Omental fat pad (tissue), 4 donors: ENCODE measurements around the gene GCK. TPM values are rescaled to one million over a fixed set of nuclear protein-coding genes. Genes with fewer than 3 reads are reported as not detected.

ENCODE experiments used
- ATAC-seq: fragments of 150-250 bp; one replicate; pipeline ENCODE4 v1.9.1; 2016; ENCODE audit warnings: mild to moderate bottlenecking, moderate library complexity; ENCODE audit not compliant: low FRiP score
- DNase-seq: peaks from one replicate; pipeline ENCODE4 v3.0.0-alpha.2; 2019; ENCODE audit warnings: low spot score
- total RNA-seq, 4 donors: library from RNA; depleted of rRNA; stranded (reverse); fragments of >200 nt; gene quantifications; one replicate each; pipeline ENCODE4 v1.1.0, GENCODE V29; 2016
- TF ChIP-seq, protein P1 (sequence below), 3 donors: fragments of 450-650 bp; IDR thresholded peaks; one replicate each; pipeline ENCODE4 v1.5.1; 2016 to 2017; ENCODE audit warnings: antibody characterized with exemption in 3 of 3, mild to moderate bottlenecking in 3 of 3, moderate library complexity in 2 of 3

GCK gene
- total RNA-seq, 4 donors from 2014 or later: 0.38 to 3.9 (median 1.1) TPM

DNA sequence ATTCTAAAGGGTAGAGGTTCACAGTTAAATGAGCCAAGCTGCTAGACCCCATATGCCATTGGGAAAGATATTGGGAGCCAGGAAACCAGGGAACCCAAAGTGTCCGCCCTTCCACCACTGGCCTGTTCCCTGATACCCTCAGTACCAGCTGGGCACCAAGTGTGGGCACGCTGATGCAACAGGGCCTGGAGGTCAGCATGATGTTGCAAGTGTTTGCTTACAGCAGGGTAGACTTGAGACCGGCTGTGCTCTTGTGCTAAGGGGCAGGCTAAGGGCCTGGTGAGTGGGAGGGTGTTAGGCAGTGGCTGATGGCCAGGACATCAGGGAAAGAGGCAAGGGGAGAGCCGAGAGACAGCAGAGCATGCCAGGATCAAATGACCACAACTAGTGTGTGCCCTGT is 27.1 kb downstream of the GCK start:
- ATAC-seq (no peak), DNase-seq (peak; percentile 1)
- TF ChIP-seq, protein P1, sequence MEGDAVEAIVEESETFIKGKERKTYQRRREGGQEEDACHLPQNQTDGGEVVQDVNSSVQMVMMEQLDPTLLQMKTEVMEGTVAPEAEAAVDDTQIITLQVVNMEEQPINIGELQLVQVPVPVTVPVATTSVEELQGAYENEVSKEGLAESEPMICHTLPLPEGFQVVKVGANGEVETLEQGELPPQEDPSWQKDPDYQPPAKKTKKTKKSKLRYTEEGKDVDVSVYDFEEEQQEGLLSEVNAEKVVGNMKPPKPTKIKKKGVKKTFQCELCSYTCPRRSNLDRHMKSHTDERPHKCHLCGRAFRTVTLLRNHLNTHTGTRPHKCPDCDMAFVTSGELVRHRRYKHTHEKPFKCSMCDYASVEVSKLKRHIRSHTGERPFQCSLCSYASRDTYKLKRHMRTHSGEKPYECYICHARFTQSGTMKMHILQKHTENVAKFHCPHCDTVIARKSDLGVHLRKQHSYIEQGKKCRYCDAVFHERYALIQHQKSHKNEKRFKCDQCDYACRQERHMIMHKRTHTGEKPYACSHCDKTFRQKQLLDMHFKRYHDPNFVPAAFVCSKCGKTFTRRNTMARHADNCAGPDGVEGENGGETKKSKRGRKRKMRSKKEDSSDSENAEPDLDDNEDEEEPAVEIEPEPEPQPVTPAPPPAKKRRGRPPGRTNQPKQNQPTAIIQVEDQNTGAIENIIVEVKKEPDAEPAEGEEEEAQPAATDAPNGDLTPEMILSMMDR (IDR thresholded peaks at IDR 0.05): no peak

DNA sequence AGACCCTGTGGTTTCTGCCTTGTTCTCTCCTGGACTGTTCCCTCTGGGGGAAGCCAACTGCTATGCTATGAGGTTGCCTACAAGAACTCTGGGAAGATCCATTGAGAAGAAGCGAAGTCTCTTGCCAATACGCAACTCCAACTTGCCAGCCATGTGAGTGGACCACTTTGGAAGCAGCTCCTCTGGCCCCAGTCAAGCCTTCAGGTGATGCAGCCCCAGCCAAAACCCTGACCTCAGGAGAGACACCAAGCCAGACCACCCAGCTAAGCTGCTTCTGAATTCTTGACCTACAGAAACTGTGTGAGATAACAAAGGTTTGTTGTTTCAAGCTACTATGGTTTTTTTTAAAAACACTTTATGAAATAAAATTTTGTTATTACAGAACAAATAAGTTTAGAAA is 27.9 kb downstream of the GCK start:
- DNase-seq (peak; percentile 3), ATAC-seq (no peak)
- TF ChIP-seq, protein P1 (IDR thresholded peaks at IDR 0.05): no peak

GRCh38 chr7:44159824-44160630 is 29.2 kb downstream of the GCK start:
- TF ChIP-seq, protein P1 (IDR thresholded peaks at IDR 0.05): no peak
- ATAC-seq (no peak), DNase-seq (peak; percentile 7)

DNA sequence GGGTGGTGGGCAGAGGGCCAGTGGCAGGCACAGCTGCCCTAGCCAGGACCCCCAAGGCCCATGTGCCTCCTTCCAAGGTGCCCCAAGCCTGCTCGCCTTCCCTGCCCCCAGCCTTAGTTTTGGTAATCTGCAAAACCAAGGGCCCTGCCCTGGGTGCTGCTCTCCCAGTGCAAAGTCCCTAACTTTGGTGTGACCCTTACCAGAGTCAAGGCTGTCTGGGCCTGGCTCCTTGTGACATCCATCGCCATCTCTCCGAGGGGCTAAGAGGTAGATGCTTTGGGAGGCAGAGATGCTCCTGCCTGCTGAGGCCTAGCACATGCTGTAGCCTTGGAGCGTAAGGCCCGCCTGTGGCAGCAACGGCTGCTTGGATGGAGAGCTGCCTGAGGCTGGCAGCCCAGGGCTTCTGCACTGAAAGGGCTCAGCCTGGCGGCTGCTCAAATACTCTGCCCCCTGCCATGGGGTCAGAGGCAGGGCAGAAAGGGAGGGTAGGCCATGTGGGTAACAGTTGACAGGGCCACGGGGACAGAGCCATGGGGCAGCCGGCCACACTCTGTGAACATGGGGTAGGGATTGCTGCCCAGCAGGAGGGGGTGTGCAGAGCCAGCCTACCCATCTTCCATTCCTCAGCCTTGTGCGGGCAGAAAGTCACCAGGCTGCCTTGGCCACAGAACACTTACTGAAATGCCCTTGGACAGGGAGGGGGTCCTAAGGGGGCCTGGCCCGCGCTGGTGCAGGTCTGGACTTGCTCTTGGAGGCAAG is 30.2 kb downstream of the GCK start:
- DNase-seq: peak; percentile 8
- TF ChIP-seq, protein P1 (IDR thresholded peaks at IDR 0.05): no peak
- no peak for ATAC-seq

DNA sequence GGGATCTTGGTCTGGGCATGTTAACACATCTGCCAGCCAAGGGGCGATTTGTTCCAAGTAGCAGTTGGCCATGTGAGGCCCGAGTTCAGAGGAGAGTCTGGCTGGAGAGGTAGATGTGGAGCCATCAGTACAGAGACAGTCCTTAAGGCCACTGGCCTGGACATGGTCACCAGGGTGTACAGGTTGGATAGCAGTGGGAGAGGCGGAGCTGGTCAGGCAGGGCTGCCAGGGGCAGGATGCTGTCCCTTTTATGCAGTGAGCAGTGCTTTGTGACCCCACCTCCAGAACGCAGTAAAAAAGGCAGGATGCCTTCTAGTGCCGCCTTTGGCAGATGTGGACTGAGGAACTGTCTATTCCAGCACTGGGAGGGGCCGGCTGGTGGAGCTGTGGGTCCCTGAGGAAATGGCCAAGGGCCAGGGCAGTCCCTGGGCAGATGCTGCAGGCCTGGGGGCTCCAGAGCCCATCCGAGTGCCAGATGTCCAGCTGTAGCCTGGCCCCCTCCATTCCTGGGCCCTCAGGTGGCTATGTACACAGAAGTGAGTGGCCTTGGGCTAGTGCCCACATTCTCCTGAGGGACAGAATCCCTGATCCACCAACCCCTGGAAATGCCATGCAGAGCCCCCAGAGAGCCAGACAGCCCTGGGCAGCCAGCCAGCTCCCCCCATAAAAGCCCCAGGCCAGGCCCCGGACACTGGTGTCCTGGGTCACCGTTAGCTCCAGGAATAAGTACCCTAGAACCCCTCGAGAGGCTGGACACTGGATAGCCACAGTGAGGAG is 31.0 kb downstream of the GCK start:
- DNase-seq (peak; percentile 16), ATAC-seq (no peak)
- TF ChIP-seq, protein P1 (IDR thresholded peaks at IDR 0.05): no peak

DNA sequence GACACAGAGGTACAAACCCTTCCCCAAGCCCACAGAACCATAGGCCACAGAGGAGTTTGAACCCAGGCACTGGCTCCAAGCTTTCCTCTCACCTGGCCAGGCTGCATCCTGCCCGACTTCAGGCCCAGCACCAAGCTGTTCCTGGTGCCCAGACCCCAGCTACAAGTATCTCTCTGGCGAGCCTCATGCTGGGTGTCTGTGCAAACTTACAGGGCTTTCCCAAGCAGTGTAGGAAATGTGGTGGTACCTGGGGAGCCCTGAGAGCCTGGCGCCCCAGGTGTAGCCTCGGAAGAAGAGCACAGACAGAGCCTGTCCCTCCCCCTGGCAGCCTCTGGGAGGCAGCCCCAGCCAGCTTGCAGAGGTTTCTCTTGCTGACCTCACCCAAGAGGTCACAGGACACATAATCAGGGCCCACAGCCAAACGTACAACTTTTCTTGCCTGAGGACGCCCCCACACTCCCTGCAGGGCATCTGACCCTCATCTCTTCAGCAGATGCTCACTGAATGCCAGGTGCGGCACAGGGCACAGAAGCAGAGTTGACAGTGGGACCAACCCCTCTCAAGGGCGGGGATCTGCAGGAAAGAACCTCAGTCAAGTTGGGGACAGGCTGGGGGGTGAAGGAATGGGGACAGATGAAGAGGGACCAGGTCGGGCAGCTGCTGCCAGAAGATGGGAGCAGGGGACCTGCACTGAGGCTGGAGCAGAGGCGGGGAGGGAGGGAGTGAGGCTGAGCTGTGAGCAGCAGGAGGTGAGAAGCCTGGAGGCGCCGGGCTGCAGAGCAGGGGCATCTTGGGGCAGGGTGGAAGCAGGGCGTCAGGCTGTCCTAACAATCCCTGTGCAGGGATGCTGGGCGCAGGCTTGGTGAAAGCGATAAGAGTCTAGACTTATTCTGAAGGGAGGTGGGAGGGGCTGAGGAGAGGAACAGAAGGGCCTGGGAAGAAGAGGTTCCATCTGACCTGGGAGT is 31.8 kb downstream of the GCK start:
- TF ChIP-seq, protein P1 (IDR thresholded peaks at IDR 0.05): no peak
- DNase-seq (peak; percentile 16), ATAC-seq (no peak)
